HepG2 (cell line): ENCODE data around the gene TBC1D2B. TPM values are rescaled to one million over a fixed set of nuclear protein-coding genes. Genes with fewer than 3 reads are reported as not detected.
"Not testable (repeated sequence)": the region's sequence is repeated elsewhere in the genome, so short reads cannot be mapped to it uniquely, and the experiment has no call there.

Source experiments
- ATAC-seq: fragments of 200-7000 bp; cut with Tn5 transposase; 3 replicates; pipeline ENCODE4 v1.9.1; 2020; ENCODE audit warnings: mild to moderate bottlenecking, moderate library complexity
- BruUV-seq: library from RNA; stranded (reverse); fragments of 400-500 nt; replicated peaks from 2 replicates; lab custom pipeline; 2021; lab: Mats Ljungman, UMichigan
- CTCF ChIA-PET: fragments of 300-600 bp; formaldehyde crosslinking; extraction: SDS; loops from one replicate; lab custom pipeline; 2021; ENCODE audit warnings: low total read pairs, inconsistent platforms, low intra/inter-chr PET ratio; lab: Yijun Ruan, JAX
- POLR2A ChIA-PET: fragments of 350-600 bp; sonication (Branson Sonifier 250); formaldehyde crosslinking; loops from one replicate; lab custom pipeline; 2020; ENCODE audit warnings: antibody characterized with exemption, inconsistent platforms; lab: Yijun Ruan, JAX
- DNase-seq: peaks from one replicate; pipeline ENCODE4 v3.0.0-alpha.2; 2015; ENCODE audit warnings: low spot score
- FAIRE-seq: peaks from 3 replicates; lab custom pipeline; 2011; peaks lifted over from hg19 to GRCh38; lab: Jason Lieb, UNC
- H2AFZ ChIP-seq: one replicate; pipeline ENCODE4 v1.6.1; 2011; ENCODE audit warnings: low read length, inconsistent platforms
- H3K27ac ChIP-seq: fragments of 300-600 bp; 3 replicates; pipeline ENCODE4 v1.8.0; 2011; ENCODE audit warnings: mixed run types, mild to moderate bottlenecking, mixed read lengths, low read length, inconsistent platforms; ENCODE audit not compliant: insufficient read depth; ENCODE audit errors: extremely low read length
- H3K27me3 ChIP-seq, 2 experiments: fragments of 200-600 bp in 1 of 2; 2 replicates in 1 of 2; 3 replicates in 1 of 2; pipeline versions ENCODE4 v1.6.0 to v1.8.0; 2011; ENCODE audit warnings: low read length in 2 of 2, mild to moderate bottlenecking in 2 of 2, moderate library complexity in 2 of 2, inconsistent platforms in 1 of 2; ENCODE audit not compliant: insufficient read depth in 2 of 2, control insufficient read depth in 1 of 2
- H3K36me3 ChIP-seq, 2 experiments: fragments of 200-600 bp in 1 of 2; replicated peaks in 1 of 2; 2 replicates in 1 of 2; 3 replicates in 1 of 2; pipeline versions ENCODE4 v1.5.1 to v1.8.0; 2011; ENCODE audit warnings: low read length in 2 of 2, inconsistent platforms in 1 of 2; ENCODE audit not compliant: insufficient read depth in 2 of 2, control insufficient read depth in 1 of 2
- H3K4me1 ChIP-seq: 2 replicates; pipeline ENCODE4 v1.5.1; 2012; ENCODE audit warnings: low read length, inconsistent platforms; ENCODE audit not compliant: insufficient read depth
- H3K4me2 ChIP-seq: 2 replicates; pipeline ENCODE4 v1.6.0; 2011; ENCODE audit warnings: low read depth, low read length, inconsistent platforms
- H3K4me3 ChIP-seq, 3 experiments: fragments of 200-600 bp in 1 of 3; sonication (generic), shearing (Covaris generic) in 1 of 3; replicated peaks in 1 of 3; 2 replicates each; pipeline ENCODE4 v1.5.1; 2011 to 2016; ENCODE audit warnings: low read length in 3 of 3, inconsistent platforms in 2 of 3, low read depth in 2 of 3, mild to moderate bottlenecking in 2 of 3, control low read depth in 1 of 3, mixed read lengths in 1 of 3; ENCODE audit not compliant: insufficient read depth in 1 of 3
- H3K79me2 ChIP-seq: one replicate; pipeline ENCODE4 v1.6.1; 2011; ENCODE audit warnings: low read length, inconsistent platforms; ENCODE audit not compliant: insufficient read depth
- H3K9ac ChIP-seq: 2 replicates; pipeline ENCODE4 v1.6.0; 2011; ENCODE audit warnings: mild to moderate bottlenecking, low read depth, low read length, inconsistent platforms; ENCODE audit not compliant: insufficient read depth
- H3K9me3 ChIP-seq: 2 replicates; pipeline ENCODE4 v1.5.1; 2012; ENCODE audit warnings: mild to moderate bottlenecking, low read length
- H4K20me1 ChIP-seq: 2 replicates; pipeline ENCODE4 v1.6.0; 2011; ENCODE audit warnings: inconsistent platforms, mild to moderate bottlenecking, low read length, moderate library complexity; ENCODE audit not compliant: insufficient read depth
- CHCHD3 ChIP-seq: sonication (generic); formaldehyde crosslinking; IDR thresholded peaks from 2 replicates; pipeline ENCODE4 v1.8.0; 2022; ENCODE audit warnings: mild to moderate bottlenecking, missing genetic modification reagents, moderate library complexity
- E2F1 ChIP-seq: sonication (generic); formaldehyde crosslinking; IDR thresholded peaks from 2 replicates; pipeline ENCODE4 v1.5.0; 2020; ENCODE audit warnings: missing genetic modification reagents
- KAT8 ChIP-seq: IDR thresholded peaks from 2 replicates; pipeline ENCODE4 v1.6.1; 2016; ENCODE audit warnings: missing genetic modification reagents, missing compliant biosample characterization
- SMAD3 ChIP-seq: sonication (generic); formaldehyde crosslinking; IDR thresholded peaks from 2 replicates; pipeline ENCODE4 v1.4.0; 2020; ENCODE audit warnings: missing genetic modification reagents
- SOX6 ChIP-seq, 2 experiments: fragments of 450-650 bp in 1 of 2; sonication (generic) in 1 of 2; formaldehyde crosslinking in 1 of 2; IDR thresholded peaks; 2 replicates each; pipeline versions ENCODE4 v1.4.0 to v1.6.1; 2017 to 2020; ENCODE audit warnings: antibody characterized with exemption in 1 of 2, mild to moderate bottlenecking in 1 of 2, missing genetic modification reagents in 1 of 2
- ZNF33B ChIP-seq: sonication (generic); formaldehyde crosslinking; IDR thresholded peaks from 2 replicates; pipeline ENCODE4 v1.5.1; 2020; ENCODE audit warnings: mild to moderate bottlenecking, missing genetic modification reagents
- ZNF550 ChIP-seq: sonication (generic); formaldehyde crosslinking; IDR thresholded peaks from 2 replicates; pipeline ENCODE4 v1.4.0; 2020; ENCODE audit warnings: mild to moderate bottlenecking, missing genetic modification reagents, borderline replicate concordance
- ZZZ3 ChIP-seq: sonication (generic); formaldehyde crosslinking; IDR thresholded peaks from 2 replicates; pipeline ENCODE4 v1.4.0; 2020; ENCODE audit warnings: missing genetic modification reagents, mild to moderate bottlenecking, borderline replicate concordance
- WGBS: methylation state at CpG from one replicate; pipeline ENCODE4 v1.1.6; 2017; ENCODE audit warnings: low lambda C conversion rate; 5-methylcytosine and 5-hydroxymethylcytosine counted together
- in situ Hi-C: cut with HindIII; loops from 2 replicates; pipeline ENCODE4 v1.10.0; 2017; ENCODE audit warnings: low pct_unique_long_range_greater_than_20kb; ENCODE audit not compliant: extremely low pct_ligation_motif_present
- intact Hi-C: fragments of 100-400 bp; cut with micrococcal nuclease; formaldehyde crosslinking; loops from one replicate; pipeline ENCODE4 v1.10.0; 2022; ENCODE audit not compliant: unreplicated experiment
- polyA plus RNA-seq, 8 experiments: library from polyadenylated mRNA; depleted of rRNA in 3 of 8; stranded (reverse) in 7 of 8; unstranded in 1 of 8; fragments of >200 nt; fragmentation: Illumina TruSeq in 4 of 8; extraction: Trizol in 4 of 8; gene quantifications; 2 replicates each; pipeline versions ENCODE4 v1.2.1 to v1.2.3, GENCODE V29; 2011 to 2016; ENCODE audit warnings: low read depth in 4 of 8, missing spikeins in 1 of 8, mixed read lengths in 1 of 8; ENCODE audit not compliant: insufficient read depth in 1 of 8
- total RNA-seq, 5 experiments: library from RNA; depleted of rRNA; stranded (reverse); fragments of >200 nt; fragmentation: Illumina TruSeq; extraction: Trizol; gene quantifications; 2 replicates each; pipeline ENCODE4 v1.2.3, GENCODE V29; 2016; ENCODE audit warnings: low read depth in 1 of 5

The TBC1D2B gene
- total and polyA plus RNA-seq, 2 of the 13 experiments (the other 11 are each of a cell fraction or from before 2014, with no cell fraction given) = 10.1 to 14.4 TPM

GRCh38 chr15:77974098-77974414, 103.5 kb downstream of the TBC1D2B start:
- Histone ChIP-seq H3K4me2 (no peak overlapping the region), H3K79me2 (no peaks in the 10 kb centered on the region), H3K4me3 (no peak overlapping the region), H3K27ac (no peak overlapping the region), H2AFZ (no peak overlapping the region), H3K27me3 (peaks cover 0 to 16% of the 10 kb centered on the region in 2 experiments; a peak in 3 of 5 replicates), H4K20me1 (no peaks in the 10 kb centered on the region), H3K4me1 (no peaks in the 10 kb centered on the region), H3K9ac (no peak overlapping the region), H3K9me3 (no peaks in the 10 kb centered on the region), H3K36me3 (no peaks in the 10 kb centered on the region)
- in situ Hi-C loops = loop anchor here (25.0 kb wide), 1 partner anchor 263 kb away; the partner anchor contains the start of gene ACSBG1
- POLR2A ChIA-PET = no interaction called here
- no peak for ATAC-seq
- CTCF ChIA-PET = no interaction called here
- FAIRE-seq = no peak
- intact Hi-C loops = no loop called here
- no peak for TF ChIP-seq CHCHD3 (CRISPR knock-in tag)
- no peak for TF ChIP-seq KAT8 (CRISPR knock-in tag)
- no peak for TF ChIP-seq SOX6 (IDR thresholded peaks at IDR 0.05)
- TF ChIP-seq SOX6 (CRISPR knock-in tag; IDR thresholded peaks at IDR 0.05) = no peak
- TF ChIP-seq ZNF33B (CRISPR knock-in tag) = no peak
- no peak for TF ChIP-seq ZZZ3
- TF ChIP-seq E2F1 = no peak
- TF ChIP-seq SMAD3 = no peak
- TF ChIP-seq ZNF550 (CRISPR knock-in tag) = no peak
- no TSS peak for BruUV-seq
- no peak for DNase-seq
- WGBS = 0% methylated on average over 4 of the region's 6 CpGs

- H2AFZ ChIP-seq, H3K27ac ChIP-seq, DNase-seq, POLR2A ChIA-PET, H3K9ac ChIP-seq, H3K4me3 ChIP-seq, ATAC-seq, CTCF ChIA-PET, BruUV-seq, H3K9me3 ChIP-seq, intact Hi-C loops, H3K36me3 ChIP-seq, H3K4me1 ChIP-seq, H3K79me2 ChIP-seq, H3K4me2 ChIP-seq, FAIRE-seq, H4K20me1 ChIP-seq: not testable (repeated sequence)
- in situ Hi-C loops = loop anchor here (25.0 kb wide), 1 partner anchor 264 kb away; the partner anchor contains the start of gene ACSBG1
- WGBS = no CpG with 5 or more reads among the region's 22 CpGs
- H3K27me3 ChIP-seq = peaks cover 0 to 16% of the 10 kb centered on the region in 2 experiments; a peak in 3 of 5 replicates
Measured at GRCh38 chr15:77973273-77974097, 104.0 kb downstream of the TBC1D2B start.

- H3K27ac ChIP-seq, CTCF ChIA-PET, POLR2A ChIA-PET, H3K4me3 ChIP-seq, H3K79me2 ChIP-seq, H3K4me1 ChIP-seq, DNase-seq, ATAC-seq, H3K4me2 ChIP-seq, H3K9ac ChIP-seq, H3K36me3 ChIP-seq, FAIRE-seq, BruUV-seq, H2AFZ ChIP-seq, H3K9me3 ChIP-seq, intact Hi-C loops, H4K20me1 ChIP-seq: not testable (repeated sequence)
- peaks cover 0 to 15% of the 10 kb centered on the region in 2 experiments; a peak in 3 of 5 replicates for H3K27me3 ChIP-seq
- in situ Hi-C loops = loop anchor here (25.0 kb wide), 1 partner anchor 265 kb away; the partner anchor contains the start of gene ACSBG1
- WGBS = 33% methylated on average over 4 of the region's 6 CpGs
Measured at GRCh38 chr15:77972706-77973105, 104.8 kb downstream of the TBC1D2B start.
